ENCODE data around the gene EML4.

DNA sequence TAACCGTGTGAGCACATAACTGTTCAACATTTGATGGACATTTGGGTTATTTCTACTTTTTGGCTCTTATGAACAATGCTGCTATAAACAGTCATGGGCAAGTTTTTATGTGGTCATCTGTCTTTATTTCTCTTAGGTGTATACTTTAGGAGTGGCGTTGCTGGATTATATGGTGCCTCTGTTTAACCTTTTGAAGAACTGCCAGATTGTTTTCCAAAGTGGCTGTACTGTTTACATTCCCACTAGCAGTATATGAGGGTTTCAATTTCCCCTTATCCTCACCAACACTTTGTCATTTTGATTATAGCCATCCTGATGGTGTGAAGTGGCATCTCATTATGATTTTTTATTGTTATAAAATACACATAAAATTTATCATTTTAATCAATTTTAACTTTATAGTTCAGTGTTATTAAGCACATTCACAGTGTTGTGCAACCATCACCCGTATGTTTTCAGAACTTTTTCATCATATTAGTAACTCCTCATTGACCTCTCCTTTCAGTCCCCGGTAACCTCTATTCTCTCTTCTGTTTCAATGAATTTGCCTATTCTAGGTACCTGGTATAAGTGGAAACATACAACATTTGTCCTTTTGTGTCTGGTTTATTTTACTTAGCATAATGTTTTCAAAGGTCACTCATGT, 55.4 kb downstream of the EML4 start:
- TF ChIP-seq, protein P1, sequence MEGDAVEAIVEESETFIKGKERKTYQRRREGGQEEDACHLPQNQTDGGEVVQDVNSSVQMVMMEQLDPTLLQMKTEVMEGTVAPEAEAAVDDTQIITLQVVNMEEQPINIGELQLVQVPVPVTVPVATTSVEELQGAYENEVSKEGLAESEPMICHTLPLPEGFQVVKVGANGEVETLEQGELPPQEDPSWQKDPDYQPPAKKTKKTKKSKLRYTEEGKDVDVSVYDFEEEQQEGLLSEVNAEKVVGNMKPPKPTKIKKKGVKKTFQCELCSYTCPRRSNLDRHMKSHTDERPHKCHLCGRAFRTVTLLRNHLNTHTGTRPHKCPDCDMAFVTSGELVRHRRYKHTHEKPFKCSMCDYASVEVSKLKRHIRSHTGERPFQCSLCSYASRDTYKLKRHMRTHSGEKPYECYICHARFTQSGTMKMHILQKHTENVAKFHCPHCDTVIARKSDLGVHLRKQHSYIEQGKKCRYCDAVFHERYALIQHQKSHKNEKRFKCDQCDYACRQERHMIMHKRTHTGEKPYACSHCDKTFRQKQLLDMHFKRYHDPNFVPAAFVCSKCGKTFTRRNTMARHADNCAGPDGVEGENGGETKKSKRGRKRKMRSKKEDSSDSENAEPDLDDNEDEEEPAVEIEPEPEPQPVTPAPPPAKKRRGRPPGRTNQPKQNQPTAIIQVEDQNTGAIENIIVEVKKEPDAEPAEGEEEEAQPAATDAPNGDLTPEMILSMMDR (conservative IDR thresholded peaks at IDR 0.05; ENCODE audit: low read length): no peak
- no peak for TF ChIP-seq EZH2phosphoT487 (IDR thresholded peaks at IDR 0.05; ENCODE audit: borderline replicate concordance, low read depth, low read length)
